HUES64 (cell line): Measurements from ENCODE around the gene LBR.

Experiments
- H3K27ac ChIP-seq: 2 replicates; pipeline ENCODE4 v1.7.0; 2013; ENCODE audit warnings: low read depth, low read length, inconsistent platforms
- H3K27me3 ChIP-seq: 2 replicates; pipeline ENCODE4 v1.6.1; 2013; ENCODE audit warnings: mild to moderate bottlenecking, low read length; ENCODE audit not compliant: insufficient read depth
- H3K36me3 ChIP-seq: 2 replicates; pipeline ENCODE4 v1.6.1; 2013; ENCODE audit warnings: mild to moderate bottlenecking, low read length; ENCODE audit not compliant: insufficient read depth
- H3K4me1 ChIP-seq: 2 replicates; pipeline ENCODE4 v1.6.1; 2013; ENCODE audit warnings: mild to moderate bottlenecking, low read length, moderate library complexity; ENCODE audit not compliant: insufficient read depth
- H3K4me3 ChIP-seq: 2 replicates; pipeline ENCODE4 v1.5.1; 2013; ENCODE audit warnings: mild to moderate bottlenecking, low read length, moderate library complexity
- H3K9ac ChIP-seq: 2 replicates; pipeline ENCODE4 v1.6.1; 2013; ENCODE audit warnings: mild to moderate bottlenecking, low read depth, low read length
- H3K9me3 ChIP-seq: 2 replicates; pipeline ENCODE4 v1.6.1; 2013; ENCODE audit warnings: low read depth, low read length; ENCODE audit not compliant: insufficient read depth
- WGBS: fragments of 150-250, 120-280 bp; methylation state at CpG from one replicate; pipeline ENCODE4 v1.1.7; 2013; ENCODE audit warnings: missing lambda C conversion rate; 5-methylcytosine and 5-hydroxymethylcytosine counted together

Gene LBR

DNA sequence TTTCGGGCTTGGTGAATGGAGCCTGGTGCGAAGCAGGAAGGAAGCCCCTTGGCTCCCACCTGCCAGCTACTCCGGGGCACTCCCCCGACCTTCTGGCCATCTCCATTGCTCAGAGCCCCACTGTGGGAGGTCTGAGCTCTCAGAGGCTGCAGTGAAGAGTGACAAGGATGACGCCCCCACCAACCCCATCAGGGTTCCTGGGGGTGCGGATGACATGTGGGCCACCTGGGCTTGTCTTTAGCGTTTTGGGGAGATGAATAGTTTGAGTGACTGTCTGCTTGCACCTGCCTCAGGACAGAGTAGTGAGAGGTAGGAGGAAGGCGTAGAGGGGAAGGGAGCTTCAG, 43.2 kb upstream of the LBR start:
- Histone ChIP-seq H3K4me1 (0 out of 2 replicates have a peak, but pooled peaks cover 3% of the 10 kb centered on the region), H3K9ac (no peak overlapping the region), H3K36me3 (no peaks in the 10 kb centered on the region), H3K27me3 (no peaks in the 10 kb centered on the region), H3K27ac (no peak overlapping the region), H3K4me3 (no peak overlapping the region), H3K9me3 (no peaks in the 10 kb centered on the region)
- 75% methylated on average over 8 of the region's 8 CpGs for WGBS

DNA sequence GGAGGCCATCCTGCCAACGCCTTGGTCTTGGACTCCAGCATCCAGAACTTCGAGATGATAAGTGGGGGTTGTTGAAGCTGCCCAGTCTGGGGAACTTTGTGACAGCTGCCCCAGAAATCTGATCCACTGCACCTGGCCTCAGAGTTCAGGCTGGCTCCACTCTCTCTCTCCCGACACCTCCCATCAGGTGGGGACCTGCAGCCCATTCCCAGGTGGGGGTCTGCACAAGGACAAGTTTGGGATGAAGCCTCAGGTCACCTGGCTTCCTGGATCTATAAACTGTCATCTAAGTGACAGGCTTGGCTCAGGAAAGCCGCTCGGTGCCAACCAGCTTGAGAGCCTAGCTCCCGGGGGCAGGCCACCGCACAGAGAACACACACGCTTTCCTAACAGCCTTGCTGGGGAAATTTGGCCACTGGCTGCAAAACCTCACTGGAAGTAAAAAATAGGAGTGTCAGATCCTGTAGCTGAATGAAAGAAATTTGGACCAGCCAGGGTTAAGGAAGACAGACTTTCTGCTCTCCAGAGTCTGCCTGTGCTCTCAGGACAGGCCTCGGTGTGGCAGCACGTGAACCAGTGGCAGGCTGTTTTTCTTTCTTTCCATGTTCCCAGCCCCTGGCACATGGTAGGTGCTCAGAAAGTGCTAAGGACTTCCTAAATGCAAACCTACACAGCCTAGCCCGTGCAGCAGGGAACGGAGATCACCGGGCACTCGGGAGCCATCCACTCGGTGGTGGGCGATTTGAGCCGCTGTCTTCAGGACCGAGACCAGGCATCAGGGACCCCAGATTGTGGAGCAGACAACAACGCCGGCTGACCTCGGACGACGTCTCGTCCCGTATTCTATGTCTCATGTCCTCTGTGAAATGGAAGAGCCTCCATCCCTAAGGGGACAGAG, 42.6 kb upstream of the LBR start:
- H3K27me3 ChIP-seq: no peaks in the 10 kb centered on the region
- H3K4me1 ChIP-seq: peaks cover 5% of the 10 kb centered on the region; the same call in 1 of the 2 replicates
- WGBS: 89% methylated on average over 25 of the region's 25 CpGs
- no peak overlapping the region for H3K27ac ChIP-seq
- H3K9me3 ChIP-seq: no peaks in the 10 kb centered on the region
- H3K4me3 ChIP-seq: no peak overlapping the region
- H3K36me3 ChIP-seq: no peaks in the 10 kb centered on the region
- no peak overlapping the region for H3K9ac ChIP-seq

DNA sequence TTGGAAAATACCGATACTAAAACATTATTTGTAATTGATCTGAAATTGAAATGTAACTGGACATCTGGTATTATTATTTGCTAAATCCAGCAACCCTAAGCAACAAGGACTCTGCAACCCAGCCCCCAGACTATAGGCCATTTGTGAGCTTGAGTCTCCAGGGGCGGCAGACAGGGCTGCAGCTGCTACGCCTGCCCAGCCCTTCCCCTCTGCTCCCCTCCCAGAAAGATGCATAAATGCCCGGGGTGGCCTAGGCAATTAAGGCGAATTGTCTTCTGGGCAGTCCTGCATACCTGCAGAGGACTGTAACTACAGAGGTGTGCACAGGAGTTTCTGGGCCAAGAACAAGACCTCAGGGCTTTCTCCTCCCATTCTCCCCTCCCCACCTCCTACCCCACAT, 41.2 kb upstream of the LBR start:
- no peak overlapping the region for H3K9ac ChIP-seq
- no peaks in the 10 kb centered on the region for H3K9me3 ChIP-seq
- no peaks in the 10 kb centered on the region for H3K36me3 ChIP-seq
- no peak overlapping the region for H3K27ac ChIP-seq
- WGBS: 72% methylated on average over 4 of the region's 5 CpGs
- no peaks in the 10 kb centered on the region for H3K27me3 ChIP-seq
- no peak overlapping the region for H3K4me3 ChIP-seq
- peaks cover 14% of the 10 kb centered on the region for H3K4me1 ChIP-seq

DNA sequence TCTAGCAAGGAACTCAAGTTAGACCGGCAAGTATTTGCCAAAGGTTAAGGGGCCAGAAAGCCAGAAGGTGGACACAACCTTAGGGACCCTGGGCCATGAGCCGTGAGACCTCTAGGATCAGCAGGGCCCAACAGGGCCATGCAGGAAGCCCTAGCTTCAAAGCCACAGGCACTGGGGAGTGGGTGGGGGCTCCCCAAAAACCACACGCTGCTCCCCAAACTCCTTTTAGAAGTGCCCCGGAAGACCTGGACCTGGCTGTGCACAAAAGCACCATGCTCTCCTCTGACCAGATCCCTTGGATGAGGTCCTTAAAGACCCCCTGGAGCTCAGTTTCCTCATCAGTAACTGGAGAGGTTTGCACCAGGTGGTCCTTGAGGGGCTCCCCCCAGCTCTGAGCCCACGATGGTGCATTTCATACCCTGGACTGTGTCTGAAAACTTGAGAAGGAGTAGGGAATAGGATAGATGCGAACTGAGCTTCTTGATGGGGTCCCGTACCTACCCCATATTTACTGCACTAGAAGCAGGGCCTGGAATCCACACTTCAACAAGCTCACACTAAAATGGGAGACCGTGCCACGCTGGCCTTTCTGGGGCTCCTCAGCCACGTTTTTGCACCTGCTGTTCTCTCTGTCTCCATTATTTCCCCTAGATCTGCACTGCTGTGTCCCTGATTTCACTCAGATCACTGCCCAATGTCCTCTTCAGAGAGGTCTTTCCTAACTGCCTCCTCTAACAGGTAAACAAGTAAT, 40.6 kb upstream of the LBR start:
- H3K9ac ChIP-seq: no peak overlapping the region

DNA sequence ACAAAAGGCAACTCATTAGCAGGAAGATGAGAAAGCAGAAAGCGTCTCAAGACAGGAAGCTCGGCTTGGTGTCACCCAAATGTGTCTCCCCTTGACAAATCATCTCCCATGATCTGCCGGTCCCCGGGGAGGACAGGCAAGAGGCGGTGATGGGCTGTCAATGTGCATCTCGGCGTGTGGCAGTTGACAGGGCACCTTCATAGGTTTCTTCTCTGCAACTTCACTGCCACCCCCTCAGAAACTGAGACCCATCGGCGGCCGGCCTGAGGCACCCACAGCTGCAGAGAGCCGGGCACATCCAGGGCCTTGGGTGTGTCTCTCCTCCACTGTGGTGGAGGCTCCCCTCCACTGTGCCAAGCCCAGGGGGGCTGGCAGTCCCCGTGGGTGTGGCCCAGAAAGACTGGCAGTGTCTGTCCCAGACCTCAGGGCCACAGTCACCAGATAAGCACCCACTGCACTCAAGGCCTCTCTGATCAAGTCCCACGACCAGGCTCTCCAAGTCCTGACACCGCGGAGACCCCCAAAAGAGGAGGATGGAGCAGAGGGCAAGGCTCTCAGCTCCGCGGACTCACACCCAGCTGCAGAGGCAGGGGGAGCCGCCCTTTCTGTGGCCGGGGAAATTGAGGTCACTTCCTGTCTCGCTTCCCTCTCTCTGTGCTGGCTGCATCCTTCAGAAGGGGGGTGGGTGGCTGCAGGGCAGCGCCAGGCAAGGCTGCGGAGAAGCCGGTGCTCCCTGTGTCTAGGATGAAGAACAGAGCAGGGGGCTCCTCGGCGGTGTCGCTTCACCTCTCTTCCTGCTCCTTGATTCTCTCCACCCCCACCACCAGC, 39.6 kb upstream of the LBR start:
- Histone ChIP-seq H3K4me3 (no peak overlapping the region), H3K9ac (no peak overlapping the region), H3K4me1 (peaks cover 14% of the 10 kb centered on the region), H3K36me3 (no peaks in the 10 kb centered on the region), H3K27me3 (no peaks in the 10 kb centered on the region), H3K9me3 (no peaks in the 10 kb centered on the region), H3K27ac (no peak overlapping the region)
- WGBS: 92% methylated on average over 22 of the region's 26 CpGs

More for the DNA sequence above, 40.6 kb upstream of the LBR start:
- no peak overlapping the region for H3K4me3 ChIP-seq
- H3K36me3 ChIP-seq: no peaks in the 10 kb centered on the region
- H3K4me1 ChIP-seq: peaks cover 14% of the 10 kb centered on the region
- no peak overlapping the region for H3K27ac ChIP-seq
- H3K27me3 ChIP-seq: no peaks in the 10 kb centered on the region
- no peaks in the 10 kb centered on the region for H3K9me3 ChIP-seq
- WGBS: 93% methylated on average over 10 of the region's 10 CpGs

DNA sequence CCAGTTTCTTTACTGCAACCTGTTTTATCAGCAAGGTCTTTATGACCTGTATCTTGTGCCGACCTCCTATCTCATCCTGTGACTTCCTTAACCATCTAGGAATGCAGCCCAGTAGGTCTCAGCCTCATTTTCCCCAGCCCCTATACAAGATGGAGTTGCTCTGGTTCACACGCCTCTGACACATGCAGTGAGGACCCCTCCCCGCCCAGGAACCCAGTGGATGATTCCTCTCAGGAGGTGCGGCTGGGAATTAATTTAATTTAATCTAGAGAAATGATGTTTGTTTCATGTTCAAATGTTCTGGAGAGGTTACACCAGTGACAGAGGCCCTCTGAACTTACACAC, 39.0 kb upstream of the LBR start:
- H3K27me3 ChIP-seq: no peaks in the 10 kb centered on the region
- peaks cover 14% of the 10 kb centered on the region for H3K4me1 ChIP-seq
- 85% methylated on average over 4 of the region's 4 CpGs for WGBS
- no peak overlapping the region for H3K9ac ChIP-seq
- no peaks in the 10 kb centered on the region for H3K36me3 ChIP-seq
- H3K9me3 ChIP-seq: no peaks in the 10 kb centered on the region
- H3K4me3 ChIP-seq: no peak overlapping the region
- no peak overlapping the region for H3K27ac ChIP-seq

DNA sequence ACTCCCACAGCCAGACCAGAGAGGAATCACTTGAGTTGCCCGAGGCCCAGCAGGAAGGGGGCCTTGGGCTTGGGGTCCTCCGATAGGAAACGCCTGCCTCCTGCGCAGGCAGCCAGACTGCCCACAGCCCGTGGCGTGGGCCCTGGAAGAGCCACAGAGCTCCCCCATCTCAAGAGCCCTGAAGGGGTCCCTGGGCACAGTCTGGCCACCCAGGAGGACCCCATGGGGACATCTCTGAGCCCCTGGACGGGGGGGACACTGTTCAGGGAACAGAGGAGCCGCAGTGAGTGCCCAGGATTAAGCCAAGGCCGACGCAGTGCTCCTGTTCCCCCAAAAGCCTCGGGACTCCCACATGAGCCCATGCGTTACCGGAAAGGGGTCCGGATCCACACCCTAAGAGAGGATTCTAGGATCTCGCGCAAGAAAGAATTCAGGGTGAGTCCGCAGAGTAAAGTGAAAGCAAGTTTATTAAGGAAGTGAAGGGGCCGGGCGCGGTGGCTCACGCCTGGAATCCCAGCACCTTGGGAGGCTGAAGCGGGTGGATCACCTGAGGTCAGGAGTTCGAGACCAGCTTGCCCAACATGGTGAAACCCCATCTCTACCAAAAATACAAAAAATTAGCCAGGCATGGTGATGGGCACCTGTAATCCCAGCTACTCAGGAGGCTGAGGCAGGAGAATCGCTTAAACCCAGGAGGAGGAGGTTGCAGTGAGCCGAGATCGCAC, 38.1 kb upstream of the LBR start:
- Histone ChIP-seq H3K4me3 (peak overlapping the region; percentile 18; the same call in 1 of the 2 replicates), H3K4me1 (peaks cover 14% of the 10 kb centered on the region), H3K9me3 (no peaks in the 10 kb centered on the region), H3K36me3 (no peaks in the 10 kb centered on the region), H3K27ac (peak overlapping the region; percentile 80), H3K9ac (no peak overlapping the region), H3K27me3 (no peaks in the 10 kb centered on the region)
- 89% methylated on average over 26 of the region's 26 CpGs for WGBS

DNA sequence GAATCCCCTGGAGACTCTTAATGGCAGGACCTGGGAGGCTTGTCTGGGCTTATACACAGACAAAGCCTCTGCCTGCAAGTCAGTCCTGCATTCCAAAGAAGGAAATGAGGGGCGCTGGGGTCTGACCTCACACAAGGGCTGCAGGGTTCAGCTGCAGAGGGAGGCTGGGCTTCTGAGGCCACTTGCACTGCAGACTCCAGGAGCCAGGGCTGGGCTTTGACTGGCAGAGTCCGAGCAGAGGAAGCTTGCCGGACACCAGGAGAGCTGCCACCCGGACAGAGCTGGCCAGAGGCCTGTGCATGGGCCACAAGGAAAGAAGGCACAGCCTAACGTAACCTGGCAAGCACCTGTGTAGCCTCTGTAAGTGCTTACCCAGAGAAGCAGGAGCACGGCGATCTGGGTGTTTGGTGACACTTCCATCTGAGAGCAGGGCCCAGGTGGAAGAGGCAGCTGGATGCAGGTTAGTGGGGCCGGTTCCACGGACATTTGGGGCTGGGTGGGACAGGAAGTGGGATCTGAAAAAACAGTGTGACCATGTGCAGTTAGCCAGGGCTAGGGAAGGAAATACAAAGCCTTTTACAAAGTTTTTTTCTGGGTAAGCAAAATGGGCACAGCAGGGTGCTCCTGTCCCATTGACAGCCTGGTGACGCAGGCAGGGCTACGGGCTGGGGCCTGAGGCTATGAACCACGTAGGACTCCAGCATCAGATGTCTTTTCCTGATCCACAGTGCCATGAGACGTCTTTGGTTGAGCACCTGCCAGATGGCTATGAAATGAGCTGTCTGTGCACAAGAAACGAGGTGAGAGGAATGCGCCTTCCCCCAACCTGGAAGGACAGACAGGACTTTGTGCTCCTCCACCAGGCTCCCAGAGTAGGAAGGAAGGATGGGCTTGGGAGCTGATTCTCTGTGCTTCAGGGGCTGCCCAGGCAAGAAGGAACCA, 37.3 kb upstream of the LBR start:
- H3K4me1 ChIP-seq: peaks cover 22% of the 10 kb centered on the region
- peak overlapping the region; percentile 80 for H3K27ac ChIP-seq
- H3K27me3 ChIP-seq: no peaks in the 10 kb centered on the region
- H3K9me3 ChIP-seq: no peaks in the 10 kb centered on the region
- WGBS: 41% methylated on average over 15 of the region's 15 CpGs
- no peaks in the 10 kb centered on the region for H3K36me3 ChIP-seq
- peak overlapping the region; percentile 70 for H3K9ac ChIP-seq
- peak overlapping the region; percentile 18; the same call in 1 of the 2 replicates for H3K4me3 ChIP-seq

DNA sequence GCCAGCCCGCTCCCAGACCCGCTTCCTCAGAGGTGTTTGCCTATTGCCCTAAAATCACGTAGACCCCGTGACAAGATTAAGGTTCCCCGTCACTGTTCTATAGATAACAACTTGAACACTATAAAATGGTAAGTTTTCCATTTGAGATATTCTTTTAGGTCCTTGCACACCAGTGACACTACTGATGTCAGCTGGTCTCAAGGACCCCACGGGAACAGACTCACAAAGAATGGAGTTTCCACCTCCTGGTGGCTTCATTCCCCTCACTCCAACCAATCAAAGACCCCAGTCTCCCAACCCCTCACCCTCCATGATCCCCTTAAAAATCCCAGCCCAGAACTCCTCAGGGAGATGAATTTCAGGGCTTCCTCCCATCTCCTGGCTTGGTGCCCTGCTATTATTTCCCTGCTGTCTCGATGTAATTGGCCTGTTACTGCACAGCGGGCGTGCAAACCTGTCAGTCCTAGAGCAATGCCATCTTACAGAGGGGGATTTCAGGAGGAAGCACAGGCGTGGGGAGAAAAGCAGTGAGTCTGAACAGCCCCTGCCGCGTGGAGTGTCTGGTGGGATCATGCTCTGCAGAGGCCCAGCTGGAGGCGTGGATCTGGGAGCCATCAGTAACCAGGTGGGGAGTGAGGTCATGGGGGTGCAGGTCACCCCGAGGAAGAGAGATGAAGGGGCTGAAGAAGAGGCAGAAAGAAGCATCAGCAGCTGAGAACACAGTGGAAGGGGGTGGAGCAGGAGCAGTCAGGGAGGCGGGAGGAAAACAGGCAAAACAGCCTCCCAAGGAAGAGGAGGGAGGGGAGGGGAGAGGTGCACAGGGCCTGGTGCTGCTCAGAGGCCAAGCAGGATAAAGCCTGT, 35.1 kb upstream of the LBR start:
- no peak overlapping the region for H3K27ac ChIP-seq
- 75% methylated on average over 15 of the region's 15 CpGs for WGBS

More for the DNA sequence above, 35.1 kb upstream of the LBR start:
- H3K36me3 ChIP-seq: no peaks in the 10 kb centered on the region
- no peaks in the 10 kb centered on the region for H3K9me3 ChIP-seq
- H3K4me1 ChIP-seq: peaks cover 22% of the 10 kb centered on the region
- no peak overlapping the region for H3K9ac ChIP-seq
- H3K27me3 ChIP-seq: no peaks in the 10 kb centered on the region
- no peak overlapping the region for H3K4me3 ChIP-seq
